ENCODE data around the gene PDLIM1.

- TF ChIP-seq SKIL (CRISPR knock-in tag; IDR thresholded peaks at IDR 0.05; ENCODE audit: borderline replicate concordance) (no peak), FOXM1 (CRISPR knock-in tag; IDR thresholded peaks at IDR 0.05) (no peak)
Measured at GRCh38 chr10:95256268-95256667, 34.5 kb downstream of the PDLIM1 start.
